HG02642 (cell line): Measurements from ENCODE around the gene FMN1.

Experiments
- ATAC-seq: cut with Tn5 transposase; IDR thresholded peaks from one replicate; pipeline ENCODE4 v1.9.1; 2021; ENCODE audit warnings: mild to moderate bottlenecking; ENCODE audit not compliant: unreplicated experiment, poor library complexity

Gene FMN1

GRCh38 chr15:32822739-32823138 lies 371.8 kb downstream of the FMN1 start:
- ATAC-seq: no peak

- no peak for ATAC-seq
Measured at GRCh38 chr15:32819448-32819847, 375.1 kb downstream of the FMN1 start.

- no peak for ATAC-seq
Measured at GRCh38 chr15:32818758-32819447, 375.6 kb downstream of the FMN1 start.

- ATAC-seq: no peak
Measured at GRCh38 chr15:32817577-32817976, 376.9 kb downstream of the FMN1 start.

GRCh38 chr15:32807331-32807730 lies 387.2 kb downstream of the FMN1 start:
- no peak for ATAC-seq

GRCh38 chr15:32803631-32804030 lies 390.9 kb downstream of the FMN1 start:
- no peak for ATAC-seq

- no peak for ATAC-seq
Measured at GRCh38 chr15:32802286-32802936, 392.1 kb downstream of the FMN1 start.

GRCh38 chr15:32799936-32800535 lies 394.5 kb downstream of the FMN1 start:
- ATAC-seq: no peak

GRCh38 chr15:32796856-32797255 lies 397.7 kb downstream of the FMN1 start:
- no peak for ATAC-seq

- ATAC-seq: no peak
Measured at GRCh38 chr15:32794973-32795372, 399.5 kb downstream of the FMN1 start.

- ATAC-seq: no peak
Measured at GRCh38 chr15:32792436-32792835, 402.1 kb downstream of the FMN1 start.

- ATAC-seq: no peak
Measured at GRCh38 chr15:32790352-32790999, 404.0 kb downstream of the FMN1 start.

GRCh38 chr15:32787949-32788348 lies 406.6 kb downstream of the FMN1 start:
- no peak for ATAC-seq

GRCh38 chr15:32786906-32787305 lies 407.6 kb downstream of the FMN1 start:
- ATAC-seq: no peak

GRCh38 chr15:32784581-32784980 lies 409.9 kb downstream of the FMN1 start:
- ATAC-seq: no peak

GRCh38 chr15:32781781-32782180 lies 412.7 kb downstream of the FMN1 start:
- ATAC-seq: no peak

- no peak for ATAC-seq
Measured at GRCh38 chr15:32778391-32779176, 415.9 kb downstream of the FMN1 start.

- no peak for ATAC-seq
Measured at GRCh38 chr15:32775103-32775502, 419.4 kb downstream of the FMN1 start.

- ATAC-seq: no peak
Measured at GRCh38 chr15:32774022-32774421, 420.5 kb downstream of the FMN1 start.

GRCh38 chr15:32767236-32767635 lies 427.3 kb downstream of the FMN1 start:
- ATAC-seq: no peak
